GM12878 (cell line): Measurements from ENCODE around the gene HAPSTR1. TPM values are rescaled to one million over a fixed set of nuclear protein-coding genes. Genes with fewer than 3 reads are reported as not detected.
A peak's percentile ranks its signal among the peaks of the same experiment; 100 is the strongest.

Experiments
- BRCA1 ChIP-seq: IDR thresholded peaks from 2 replicates; pipeline ENCODE4 v1.6.1; 2011; ENCODE audit warnings: low read depth, low read length, improper control_type of control experiment
- CTCF ChIP-seq, 3 experiments: IDR thresholded peaks in 2 of 3; conservative IDR thresholded peaks in 1 of 3; 2 replicates each; pipeline ENCODE4 v1.5.1; 2011; ENCODE audit warnings: low read depth in 3 of 3, low read length in 3 of 3, mild to moderate bottlenecking in 3 of 3, control low read depth in 2 of 3, moderate library complexity in 2 of 3, inconsistent platforms in 1 of 3, mixed read lengths in 1 of 3; ENCODE audit not compliant: control insufficient read depth in 2 of 3, insufficient read depth in 1 of 3; ENCODE audit errors: extremely low read depth in 1 of 3
- DPF2 ChIP-seq: fragments of 450-650 bp; IDR thresholded peaks from 2 replicates; pipeline ENCODE4 v1.6.1; 2017; ENCODE audit warnings: mild to moderate bottlenecking
- ELK1 ChIP-seq: IDR thresholded peaks from 2 replicates; pipeline ENCODE4 v1.6.1; 2012; ENCODE audit warnings: low read depth, low read length, improper control_type of control experiment
- HDGF ChIP-seq: fragments of 450-650 bp; IDR thresholded peaks from 2 replicates; pipeline ENCODE4 v1.6.1; 2016; ENCODE audit warnings: antibody characterized with exemption
- IRF4 ChIP-seq: IDR thresholded peaks from 2 replicates; pipeline ENCODE4 v1.6.1; 2011; ENCODE audit warnings: low read depth, low read length
- NR2C2 ChIP-seq: IDR thresholded peaks from 2 replicates; pipeline ENCODE4 v1.6.1; 2011; ENCODE audit warnings: borderline replicate concordance, low read depth; ENCODE audit not compliant: control insufficient read depth, insufficient read length
- PAX5 ChIP-seq: IDR thresholded peaks from 2 replicates; pipeline ENCODE4 v1.6.1; 2011; ENCODE audit warnings: low read depth, low read length, borderline replicate concordance
- PAX8 ChIP-seq: fragments of 450-650 bp; IDR thresholded peaks from 2 replicates; pipeline ENCODE4 v1.6.1; 2017; ENCODE audit warnings: mild to moderate bottlenecking, moderate library complexity
- REST ChIP-seq: IDR thresholded peaks from 2 replicates; pipeline ENCODE4 v1.6.1; 2012; ENCODE audit warnings: mild to moderate bottlenecking, low read depth, low read length
- STAT3 ChIP-seq: IDR thresholded peaks from 2 replicates; pipeline ENCODE4 v1.6.1; 2011; ENCODE audit warnings: low read depth, low read length, improper control_type of control experiment
- ZBTB11 ChIP-seq: fragments of 450-650 bp; formaldehyde crosslinking; IDR thresholded peaks from 2 replicates; pipeline ENCODE4 v1.5.0; 2022; ENCODE audit warnings: mild to moderate bottlenecking, missing genetic modification characterization
- ZNF687 ChIP-seq: fragments of 450-650 bp; IDR thresholded peaks from 2 replicates; pipeline ENCODE4 v1.6.1; 2017; ENCODE audit warnings: mild to moderate bottlenecking, moderate library complexity
- polyA plus RNA-seq, 11 experiments: library from polyadenylated mRNA; depleted of rRNA in 4 of 11; unstranded in 6 of 11; stranded (reverse) in 5 of 11; fragments of >200 nt; fragmentation: Nextera tagmentation in 4 of 11; fragmentation: Illumina TruSeq in 1 of 11; extraction: Ambion mirVana in 4 of 11; extraction: Trizol in 1 of 11; gene quantifications; 1 replicate in 1 of 11; 2 replicates in 10 of 11; pipeline versions ENCODE4 v1.2.1 to v1.2.3, GENCODE V29; 2011 to 2016; ENCODE audit warnings: inconsistent platforms in 2 of 11, missing spikeins in 2 of 11, low read depth in 1 of 11
- total RNA-seq, 4 experiments: library from RNA; depleted of rRNA in 3 of 4; stranded (reverse); fragments of >200 nt in 3 of 4; fragmentation: Illumina TruSeq in 1 of 4; extraction: Trizol in 1 of 4; gene quantifications; 2 replicates each; pipeline versions ENCODE4 v1.2.1 to v1.2.3, GENCODE V29; 2013 to 2021

HAPSTR1 gene
- total and polyA plus RNA-seq, 10 of the 15 experiments (the other 5 are each of a cell fraction or from before 2014, with no cell fraction given): 8.7 to 52.5 (median 23.1) TPM

GRCh38 chr16:9047689-9048301 is 43.6 kb upstream of the HAPSTR1 start (continued):
- TF ChIP-seq CTCF (IDR thresholded peaks at IDR 0.05 in 2 of 3, conservative IDR thresholded peaks at IDR 0.05 in 1 of 3; ENCODE audit: control insufficient read depth in 2 of 3, extremely low read depth in 1 of 3, insufficient read depth in 1 of 3, low read depth in 3 of 3, low read length in 3 of 3) (no peak), PAX5 (no peak), BRCA1 (no peak), IRF4 (peak; percentile 50; the same call in 1 of the 2 replicates), NR2C2 (no peak), DPF2 (peak; percentile 74), PAX8 (no peak), ZBTB11 (CRISPR knock-in tag) (no peak), ELK1 (no peak), HDGF (no peak), ZNF687 (no peak), STAT3 (no peak), REST (no peak)
